HEK293T (cell line): ENCODE measurements around the gene PAM.

Experiments used
- FOXA1 ChIP-seq: fragments of 450-650 bp; IDR thresholded peaks from 2 replicates; pipeline ENCODE4 v1.6.1; 2016; ENCODE audit warnings: mild to moderate bottlenecking
- FOXK2 ChIP-seq: fragments of 450-650 bp; IDR thresholded peaks from 2 replicates; pipeline ENCODE4 v1.6.1; 2016; ENCODE audit warnings: mild to moderate bottlenecking
- HDGF ChIP-seq: fragments of 450-650 bp; IDR thresholded peaks from 2 replicates; pipeline ENCODE4 v1.6.1; 2017; ENCODE audit warnings: antibody characterized with exemption, borderline replicate concordance
- NFRKB ChIP-seq: fragments of 450-650 bp; IDR thresholded peaks from 2 replicates; pipeline ENCODE4 v1.6.1; 2016; ENCODE audit warnings: mild to moderate bottlenecking, moderate library complexity
- SP1 ChIP-seq: fragments of 450-650 bp; IDR thresholded peaks from 2 replicates; pipeline ENCODE4 v1.6.1; 2017
- SUZ12 ChIP-seq: fragments of 450-650 bp; IDR thresholded peaks from 2 replicates; pipeline ENCODE4 v1.6.1; 2016; ENCODE audit warnings: mild to moderate bottlenecking
- TARDBP ChIP-seq: fragments of 450-650 bp; IDR thresholded peaks from 2 replicates; pipeline ENCODE4 v1.6.1; 2016
- ZNF384 ChIP-seq: fragments of 450-650 bp; IDR thresholded peaks from 2 replicates; pipeline ENCODE4 v1.6.1; 2016
- TF ChIP-seq, protein P1 (sequence below): fragments of 450-650 bp; IDR thresholded peaks from 2 replicates; pipeline ENCODE4 v1.6.1; 2016

DNA sequence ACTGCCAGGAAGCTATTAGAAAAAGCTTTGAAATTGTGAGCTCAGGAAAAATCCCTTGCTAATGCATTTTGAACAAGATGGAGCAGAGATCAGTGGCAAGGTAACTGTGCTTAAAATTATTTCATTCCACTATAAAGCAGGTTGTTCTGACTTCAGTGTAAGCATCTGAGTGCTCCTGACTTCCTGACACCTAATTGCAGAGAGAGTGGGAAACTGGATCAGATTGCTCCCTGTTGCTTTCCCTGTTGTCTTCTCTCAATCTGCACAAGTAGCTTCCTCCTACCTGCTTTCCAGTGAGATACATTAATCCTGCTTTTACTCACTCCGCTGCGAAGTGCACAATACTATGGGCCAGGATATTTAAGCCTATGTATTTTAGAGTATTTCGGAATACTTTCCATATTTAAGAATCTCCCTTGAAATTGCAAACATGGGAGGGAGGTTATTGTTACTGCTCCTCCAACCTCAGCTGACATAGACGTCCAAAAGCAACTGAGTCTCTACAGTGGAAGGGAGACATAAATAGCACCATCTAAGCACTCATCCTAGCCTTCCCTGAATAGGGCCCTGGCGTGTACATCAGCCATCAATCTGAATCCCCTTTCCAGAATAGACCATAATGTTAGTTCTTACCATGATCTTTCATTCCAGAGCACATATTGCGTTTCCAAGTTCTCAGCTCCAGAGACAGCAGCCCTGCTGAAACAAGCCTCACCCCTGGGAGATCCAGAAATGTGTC, 178.8 kb downstream of the PAM start:
- TF ChIP-seq TARDBP (no peak), NFRKB (no peak), SUZ12 (no peak), SP1 (no peak), HDGF (no peak), FOXK2 (no peak), FOXA1 (no peak), ZNF384 (no peak)
- TF ChIP-seq, protein P1, sequence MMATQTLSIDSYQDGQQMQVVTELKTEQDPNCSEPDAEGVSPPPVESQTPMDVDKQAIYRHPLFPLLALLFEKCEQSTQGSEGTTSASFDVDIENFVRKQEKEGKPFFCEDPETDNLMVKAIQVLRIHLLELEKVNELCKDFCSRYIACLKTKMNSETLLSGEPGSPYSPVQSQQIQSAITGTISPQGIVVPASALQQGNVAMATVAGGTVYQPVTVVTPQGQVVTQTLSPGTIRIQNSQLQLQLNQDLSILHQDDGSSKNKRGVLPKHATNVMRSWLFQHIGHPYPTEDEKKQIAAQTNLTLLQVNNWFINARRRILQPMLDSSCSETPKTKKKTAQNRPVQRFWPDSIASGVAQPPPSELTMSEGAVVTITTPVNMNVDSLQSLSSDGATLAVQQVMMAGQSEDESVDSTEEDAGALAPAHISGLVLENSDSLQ: no peak
